Ovary (tissue), 3 donors: ENCODE measurements around the gene ANKDD1A.

Source experiments
- EP300 ChIP-seq: sonication (generic); formaldehyde crosslinking; IDR thresholded peaks from one replicate; pipeline ENCODE4 v1.6.1; 2017; ENCODE audit warnings: antibody characterized with exemption
- POLR2A ChIP-seq: fragments of 450-650 bp; IDR thresholded peaks from one replicate; pipeline ENCODE4 v1.6.1; 2017; ENCODE audit warnings: antibody characterized with exemption, mild to moderate bottlenecking, moderate library complexity
- TF ChIP-seq, protein P1 (sequence below), 3 donors: fragments of 450-650 bp in 2 of 3; fragments of 200-600 bp in 1 of 3; IDR thresholded peaks; one replicate each; pipeline versions ENCODE4 v1.5.1 to v1.8.0; 2016 to 2022; ENCODE audit warnings: antibody characterized with exemption in 3 of 3, mild to moderate bottlenecking in 1 of 3
- donor health status: DM: no; HTN: no; CAD: no.

DNA sequence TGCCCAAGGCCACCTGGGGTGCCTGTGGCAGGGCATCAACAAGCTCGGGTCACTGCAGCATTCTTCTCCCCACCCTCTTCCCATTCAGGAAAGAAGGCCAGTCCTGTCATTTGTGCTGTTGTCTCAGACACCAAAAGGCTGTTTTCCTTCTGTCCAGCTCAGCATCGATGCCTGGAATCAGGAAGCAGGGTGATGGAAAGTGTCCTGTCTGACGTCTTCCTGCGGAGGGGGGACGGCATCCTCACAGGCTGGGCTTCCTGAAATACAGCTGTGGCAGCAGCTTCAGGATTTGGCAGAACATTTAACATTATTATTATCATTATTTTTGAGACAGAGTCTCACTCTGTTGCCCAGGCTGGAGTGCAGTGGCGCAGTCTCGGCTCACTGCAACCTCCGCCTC, 33.0 kb upstream of the ANKDD1A start:
- TF ChIP-seq POLR2A (no peak), EP300 (no peak)
- TF ChIP-seq, protein P1, sequence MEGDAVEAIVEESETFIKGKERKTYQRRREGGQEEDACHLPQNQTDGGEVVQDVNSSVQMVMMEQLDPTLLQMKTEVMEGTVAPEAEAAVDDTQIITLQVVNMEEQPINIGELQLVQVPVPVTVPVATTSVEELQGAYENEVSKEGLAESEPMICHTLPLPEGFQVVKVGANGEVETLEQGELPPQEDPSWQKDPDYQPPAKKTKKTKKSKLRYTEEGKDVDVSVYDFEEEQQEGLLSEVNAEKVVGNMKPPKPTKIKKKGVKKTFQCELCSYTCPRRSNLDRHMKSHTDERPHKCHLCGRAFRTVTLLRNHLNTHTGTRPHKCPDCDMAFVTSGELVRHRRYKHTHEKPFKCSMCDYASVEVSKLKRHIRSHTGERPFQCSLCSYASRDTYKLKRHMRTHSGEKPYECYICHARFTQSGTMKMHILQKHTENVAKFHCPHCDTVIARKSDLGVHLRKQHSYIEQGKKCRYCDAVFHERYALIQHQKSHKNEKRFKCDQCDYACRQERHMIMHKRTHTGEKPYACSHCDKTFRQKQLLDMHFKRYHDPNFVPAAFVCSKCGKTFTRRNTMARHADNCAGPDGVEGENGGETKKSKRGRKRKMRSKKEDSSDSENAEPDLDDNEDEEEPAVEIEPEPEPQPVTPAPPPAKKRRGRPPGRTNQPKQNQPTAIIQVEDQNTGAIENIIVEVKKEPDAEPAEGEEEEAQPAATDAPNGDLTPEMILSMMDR (IDR thresholded peaks at IDR 0.05), result no peak
